ENCODE measurements around the gene TWNK.

The TWNK gene

DNA sequence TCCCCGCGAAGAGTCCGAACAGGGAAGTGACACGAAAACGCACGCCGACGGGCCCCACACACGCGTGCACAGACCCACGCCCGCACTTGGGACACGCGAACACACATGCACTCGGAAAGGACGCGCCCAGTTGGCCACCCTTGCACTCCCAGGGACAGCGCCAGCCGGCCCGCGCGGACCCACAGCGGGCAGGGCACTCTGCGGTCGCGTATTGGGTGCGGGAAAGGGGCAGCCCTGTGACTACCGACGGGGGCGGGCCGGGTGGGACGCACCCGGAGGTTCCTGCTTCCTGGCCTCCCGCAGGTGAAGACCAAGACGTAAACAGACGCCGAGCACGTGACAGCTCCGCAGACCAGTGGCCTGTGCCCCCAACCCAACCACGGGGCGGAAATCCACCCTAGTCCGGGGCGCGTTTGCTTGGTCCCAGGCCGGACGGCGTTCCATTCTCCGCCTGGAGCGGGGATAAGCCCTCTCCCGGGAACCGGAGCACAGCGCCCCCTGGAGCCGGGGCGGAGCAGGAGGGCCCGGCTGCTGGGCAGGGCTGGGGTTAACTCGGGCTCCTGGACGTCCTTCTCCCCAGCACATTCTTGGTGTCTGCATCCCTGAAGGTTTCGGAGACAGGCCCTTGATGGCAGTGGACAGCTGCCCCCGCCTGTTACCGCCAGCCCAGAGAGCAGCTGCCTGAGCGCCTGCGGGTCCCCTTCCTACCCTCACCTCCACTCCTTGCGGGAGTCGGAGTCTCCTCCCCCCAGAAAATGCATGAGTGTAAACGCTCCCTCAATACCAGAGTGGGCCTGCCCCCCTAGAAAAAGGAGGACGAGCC lies 10.2 kb downstream of the TWNK start:
- peak in 11 of 14 donors; percentile 65 to 91 (median 81) for DNase-seq

DNA sequence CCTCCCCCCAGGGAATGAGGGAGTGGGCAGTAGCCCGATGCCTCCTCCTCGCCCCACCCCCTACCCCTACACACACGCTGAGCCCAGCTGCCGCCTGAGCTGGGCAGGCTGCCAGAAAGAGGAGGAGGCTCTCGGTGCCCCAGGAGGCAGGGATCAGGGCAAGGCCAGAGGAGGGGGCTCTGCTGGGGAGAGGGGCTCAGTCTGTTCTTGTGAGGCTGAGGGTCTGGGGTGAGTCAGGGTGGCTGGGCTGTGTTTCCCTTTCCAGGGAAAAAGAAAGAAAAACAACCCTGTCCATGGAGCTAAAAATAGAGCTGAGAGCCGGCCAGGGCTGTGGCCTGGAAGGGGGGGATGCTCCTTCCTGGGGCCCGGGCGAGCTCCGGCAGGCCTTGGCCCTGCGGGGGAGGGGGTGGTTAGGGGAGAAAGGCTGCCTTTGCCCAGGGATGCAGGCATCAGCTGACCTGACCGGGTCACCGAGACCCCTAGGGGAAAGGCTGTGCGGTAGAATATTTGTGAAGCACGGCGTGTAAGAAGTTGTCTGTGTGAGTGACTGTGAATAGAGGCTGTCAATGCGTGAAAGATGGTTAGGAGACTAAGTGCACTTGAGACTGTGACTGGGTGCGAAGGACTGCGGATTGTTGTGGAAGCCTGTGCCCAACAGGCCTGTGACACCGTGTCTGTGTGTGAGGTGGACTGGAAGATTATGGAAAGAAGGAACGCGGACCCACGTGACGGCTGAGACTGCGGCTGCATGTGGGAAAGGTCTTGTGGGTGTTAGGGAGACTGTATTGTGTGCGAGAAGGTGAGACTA lies 11.0 kb downstream of the TWNK start:
- peak; percentile 56 to 96 (median 88) for DNase-seq

DNA sequence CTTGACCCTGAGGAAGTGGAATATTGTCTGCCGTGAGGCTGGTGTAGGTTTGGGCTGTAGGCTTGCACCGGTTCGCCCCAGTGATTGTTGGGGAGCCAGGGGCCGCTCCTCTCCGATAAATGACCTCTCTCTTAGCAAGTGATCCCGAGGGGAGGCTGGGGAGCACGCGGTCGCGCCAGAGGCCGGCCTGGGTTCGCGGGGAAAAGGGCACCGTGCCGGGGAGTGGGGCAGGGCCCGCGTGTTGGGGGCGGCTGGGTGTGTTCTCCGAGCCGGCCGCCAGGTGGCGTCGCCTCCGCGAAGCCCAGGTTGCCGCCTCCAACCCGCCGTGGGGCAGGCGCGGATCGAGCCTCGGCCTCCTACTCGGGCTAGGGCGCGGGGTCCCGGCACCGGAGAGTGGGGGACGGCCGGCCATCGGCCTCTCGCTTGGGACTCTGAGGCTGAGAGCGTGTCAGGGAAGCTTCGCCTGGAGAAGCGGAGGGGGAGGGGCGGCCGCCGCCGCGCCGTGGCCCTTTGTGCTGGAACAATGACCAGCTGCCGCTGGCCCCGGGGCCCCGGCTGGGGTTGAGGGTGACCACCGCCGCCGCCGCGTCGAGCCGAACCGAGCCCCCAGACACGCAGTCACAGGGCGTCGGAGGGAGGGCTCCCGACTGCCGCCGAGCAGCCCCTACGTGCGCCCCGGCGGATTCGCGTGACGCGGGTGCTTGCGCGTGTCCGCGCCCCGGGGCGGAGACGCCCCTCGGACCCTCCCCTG lies 11.8 kb downstream of the TWNK start:
- peak; percentile 19 to 94 (median 81) for DNase-seq

DNA sequence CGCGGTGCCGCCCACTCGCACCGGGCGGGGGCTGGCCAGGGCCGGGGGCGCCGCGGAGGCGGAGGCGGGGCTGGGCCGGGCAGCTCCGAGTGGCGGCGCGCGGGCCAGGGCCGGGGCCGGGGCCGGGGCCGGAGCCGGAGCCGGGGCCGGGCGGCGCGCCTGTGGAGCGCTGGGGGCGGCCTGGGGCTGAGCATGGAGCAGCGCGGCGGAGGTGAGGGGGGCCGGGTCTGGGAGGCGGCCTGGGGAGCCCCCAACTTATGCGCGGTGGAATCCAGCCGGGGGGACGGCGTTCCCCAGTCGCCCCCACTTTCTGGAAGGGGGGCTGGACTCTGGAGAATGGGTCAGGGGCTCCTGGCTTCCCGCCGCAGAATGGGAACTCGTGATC lies 12.4 kb downstream of the TWNK start, which contains the start of gene LZTS2:
Gene LZTS2, plus strand, starts transcription at position 67 of the 385 bp plus-strand sequence. CDS start 2,731 bp downstream, outside the sequence.
- DNase-seq: peak in 1 of 14 donors; percentile 63

DNA sequence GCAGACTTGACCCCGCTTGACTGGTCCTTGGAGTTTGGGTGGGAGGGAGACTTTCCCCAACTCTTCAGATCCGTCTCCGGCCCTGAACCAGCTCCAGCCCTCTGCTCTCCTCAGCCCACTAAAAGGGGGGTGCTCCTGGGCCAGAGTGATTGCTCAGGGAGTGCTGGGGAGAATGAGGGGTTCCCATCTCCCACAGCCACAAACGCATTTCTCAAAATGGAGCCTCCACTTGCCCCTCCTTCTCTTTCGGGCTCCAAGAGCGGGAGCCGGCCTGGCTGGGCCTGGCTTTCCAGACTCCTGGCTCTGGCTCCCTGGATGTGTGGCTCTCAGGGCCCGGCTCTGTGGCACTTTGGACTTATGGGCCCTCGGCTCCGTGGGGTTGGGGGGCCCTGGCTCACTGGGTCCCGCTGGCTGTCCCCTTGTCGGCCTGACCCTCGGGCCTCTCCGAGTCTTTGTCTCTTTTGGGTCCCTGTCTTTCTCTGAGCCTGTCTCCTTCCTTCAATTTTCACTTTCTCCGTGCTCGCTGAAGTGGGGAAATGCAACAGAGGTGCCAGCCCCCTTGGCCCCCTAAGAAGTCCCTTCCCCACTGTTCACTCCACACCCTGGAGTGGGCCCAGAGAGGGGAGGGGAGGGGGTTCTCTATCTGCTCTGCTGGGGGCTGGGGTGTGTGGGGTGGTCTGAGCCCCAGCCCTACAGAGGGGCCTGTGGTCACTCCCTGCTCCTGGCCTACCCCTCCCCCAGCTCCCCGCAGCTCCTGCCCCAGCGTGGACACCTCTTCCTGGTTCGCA lies 13.0 kb downstream of the TWNK start:
- DNase-seq: peak in 10 of 14 donors; percentile 34 to 79 (median 55)

DNA sequence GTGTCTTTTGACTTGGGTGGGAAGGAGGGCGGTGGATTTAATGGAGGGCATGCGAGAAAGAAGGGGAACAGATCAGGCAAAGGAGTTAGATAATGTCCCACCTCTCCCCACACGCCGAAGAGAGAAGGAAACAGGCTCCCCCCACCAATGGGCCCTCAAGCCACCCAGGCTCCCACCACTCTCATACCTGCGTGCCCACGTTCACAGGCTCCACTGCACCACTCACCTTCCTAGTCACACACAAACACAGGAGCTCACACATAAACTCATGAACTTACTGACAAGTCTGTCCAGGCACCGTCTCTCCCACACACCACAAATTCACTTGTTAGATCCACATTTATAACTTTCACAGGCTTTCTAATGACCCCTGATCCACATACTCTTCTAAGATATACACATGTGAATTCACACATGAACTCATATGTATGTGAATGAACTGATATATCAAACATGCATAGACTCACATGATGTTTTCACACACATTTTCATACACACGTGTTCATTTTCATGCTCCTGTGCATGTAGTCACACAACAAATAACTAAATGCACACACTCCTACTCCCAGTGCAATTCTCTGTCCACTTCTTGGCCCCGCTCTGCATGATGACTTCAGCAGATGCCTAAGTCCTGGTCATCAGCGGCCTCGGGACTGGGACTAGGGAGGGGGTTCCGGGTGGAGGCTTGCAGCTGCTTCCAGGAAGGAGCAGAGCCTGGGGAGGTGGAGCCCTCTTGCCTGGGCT lies 13.7 kb downstream of the TWNK start:
- DNase-seq: peak in 12 of 14 donors; percentile 7 to 93 (median 68)

DNA sequence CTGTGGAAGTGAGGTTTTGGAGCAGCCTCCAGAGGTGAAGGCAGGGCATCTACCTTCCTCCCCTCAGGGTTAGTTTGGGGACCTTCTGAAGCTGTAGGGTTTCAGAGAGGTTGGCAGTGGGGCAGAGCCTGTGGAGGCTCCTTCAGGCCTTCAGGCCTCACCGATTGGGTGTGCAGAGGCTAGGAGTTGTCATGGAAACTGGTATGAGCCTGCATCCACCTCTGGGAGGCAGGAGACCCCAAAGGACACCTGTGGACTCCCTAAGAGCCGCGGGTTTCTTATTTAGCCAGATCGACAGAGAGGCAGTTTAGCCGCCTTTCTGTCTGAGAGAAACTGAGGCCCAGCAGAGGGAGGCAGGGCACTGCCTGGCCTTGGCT lies 14.3 kb downstream of the TWNK start:
- peak in 1 of 14 donors; percentile 9 for DNase-seq

DNA sequence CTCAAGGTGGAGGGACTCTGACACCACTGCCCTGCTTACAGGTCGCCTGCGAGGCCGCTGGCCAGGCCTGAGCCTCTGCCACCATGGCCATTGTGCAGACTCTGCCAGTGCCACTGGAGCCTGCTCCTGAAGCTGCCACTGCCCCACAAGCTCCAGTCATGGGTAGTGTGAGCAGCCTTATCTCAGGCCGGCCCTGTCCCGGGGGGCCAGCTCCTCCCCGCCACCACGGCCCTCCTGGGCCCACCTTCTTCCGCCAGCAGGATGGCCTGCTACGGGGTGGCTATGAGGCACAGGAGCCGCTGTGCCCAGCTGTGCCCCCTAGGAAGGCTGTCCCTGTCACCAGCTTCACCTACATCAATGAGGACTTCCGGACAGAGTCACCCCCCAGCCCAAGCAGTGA lies 15.1 kb downstream of the TWNK start:
- no peak for DNase-seq

DNA sequence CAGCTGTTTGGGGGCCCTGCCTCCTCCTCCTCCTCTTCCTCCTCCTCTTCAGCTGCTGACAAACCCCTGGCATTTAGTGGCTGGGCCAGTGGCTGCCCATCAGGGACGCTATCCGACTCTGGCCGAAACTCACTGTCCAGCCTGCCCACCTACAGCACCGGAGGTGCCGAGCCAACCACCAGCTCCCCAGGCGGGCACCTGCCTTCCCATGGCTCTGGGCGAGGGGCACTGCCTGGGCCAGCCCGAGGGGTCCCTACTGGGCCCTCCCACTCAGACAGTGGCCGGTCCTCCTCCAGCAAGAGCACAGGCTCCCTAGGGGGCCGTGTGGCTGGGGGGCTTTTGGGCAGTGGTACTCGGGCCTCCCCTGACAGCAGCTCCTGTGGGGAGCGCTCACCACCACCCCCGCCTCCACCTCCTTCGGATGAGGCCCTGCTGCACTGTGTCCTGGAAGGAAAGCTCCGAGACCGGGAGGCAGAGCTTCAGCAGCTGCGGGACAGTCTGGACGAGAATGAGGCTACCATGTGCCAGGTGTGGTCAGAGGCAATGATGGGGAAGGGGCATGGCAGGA lies 16.4 kb downstream of the TWNK start:
- no peak for DNase-seq

DNA sequence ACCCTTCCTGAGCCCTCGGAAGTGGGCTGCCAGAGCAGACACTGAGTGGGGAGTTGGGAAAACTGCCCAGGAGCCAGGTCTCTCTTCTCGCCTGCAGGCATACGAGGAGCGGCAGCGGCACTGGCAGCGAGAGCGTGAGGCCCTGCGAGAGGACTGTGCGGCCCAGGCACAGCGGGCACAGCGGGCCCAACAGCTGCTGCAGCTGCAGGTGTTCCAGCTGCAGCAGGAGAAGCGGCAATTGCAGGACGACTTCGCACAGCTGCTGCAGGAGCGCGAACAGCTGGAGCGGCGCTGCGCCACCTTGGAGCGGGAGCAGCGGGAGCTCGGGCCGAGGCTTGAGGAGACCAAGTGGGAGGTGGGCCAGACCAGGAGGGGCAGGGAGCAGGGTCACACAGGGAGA lies 18.0 kb downstream of the TWNK start:
- no peak for DNase-seq

DNA sequence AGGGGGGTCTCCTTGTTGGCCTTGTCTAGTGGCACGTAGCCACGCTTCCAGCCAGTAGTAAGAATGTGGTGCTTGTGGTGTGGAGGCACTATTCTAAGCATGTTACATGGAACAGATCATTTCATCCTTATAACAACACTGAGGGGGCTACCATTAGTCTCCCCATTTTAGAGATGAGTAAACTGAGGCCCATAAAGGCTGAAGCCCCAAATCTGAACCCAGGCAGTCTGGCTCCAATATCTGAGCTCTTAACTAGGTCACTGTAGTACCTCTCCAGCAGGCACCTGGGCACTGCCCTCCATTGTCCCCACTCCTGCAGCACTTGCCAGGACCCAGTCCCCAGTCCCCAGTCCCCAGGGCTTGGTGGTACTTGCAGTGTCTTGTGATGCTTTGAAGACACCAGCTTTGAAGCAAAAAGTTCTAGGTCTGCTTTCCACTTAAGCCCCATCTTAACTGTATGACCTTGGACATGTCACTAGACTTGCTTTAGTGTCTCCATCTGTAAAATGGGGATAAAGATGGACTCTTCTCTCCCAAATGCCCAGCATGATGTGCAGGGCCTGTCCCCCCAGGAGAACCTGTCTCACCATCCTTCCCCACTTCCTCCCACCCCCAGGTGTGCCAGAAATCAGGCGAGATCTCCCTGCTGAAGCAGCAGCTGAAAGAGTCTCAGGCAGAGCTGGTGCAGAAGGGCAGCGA lies 18.7 kb downstream of the TWNK start:
- DNase-seq: no peak

DNA sequence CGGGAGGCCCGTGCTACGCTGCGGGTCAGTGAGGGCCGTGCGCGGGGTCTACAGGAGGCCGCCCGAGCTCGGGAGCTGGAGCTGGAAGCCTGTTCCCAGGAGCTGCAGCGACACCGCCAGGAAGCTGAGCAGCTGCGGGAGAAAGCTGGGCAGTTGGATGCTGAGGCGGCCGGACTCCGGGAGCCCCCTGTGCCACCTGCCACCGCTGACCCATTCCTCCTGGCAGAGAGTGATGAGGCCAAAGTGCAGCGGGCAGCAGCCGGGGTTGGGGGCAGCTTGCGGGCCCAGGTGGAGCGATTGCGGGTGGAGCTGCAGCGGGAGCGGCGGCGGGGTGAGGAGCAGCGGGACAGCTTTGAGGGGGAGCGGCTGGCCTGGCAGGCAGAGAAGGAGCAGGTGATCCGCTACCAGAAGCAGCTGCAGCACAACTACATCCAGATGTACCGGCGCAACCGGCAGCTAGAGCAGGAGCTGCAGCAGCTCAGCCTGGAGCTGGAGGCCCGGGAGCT lies 19.3 kb downstream of the TWNK start:
- DNase-seq: peak in 9 of 14 donors; percentile 18 to 61 (median 39)

DNA sequence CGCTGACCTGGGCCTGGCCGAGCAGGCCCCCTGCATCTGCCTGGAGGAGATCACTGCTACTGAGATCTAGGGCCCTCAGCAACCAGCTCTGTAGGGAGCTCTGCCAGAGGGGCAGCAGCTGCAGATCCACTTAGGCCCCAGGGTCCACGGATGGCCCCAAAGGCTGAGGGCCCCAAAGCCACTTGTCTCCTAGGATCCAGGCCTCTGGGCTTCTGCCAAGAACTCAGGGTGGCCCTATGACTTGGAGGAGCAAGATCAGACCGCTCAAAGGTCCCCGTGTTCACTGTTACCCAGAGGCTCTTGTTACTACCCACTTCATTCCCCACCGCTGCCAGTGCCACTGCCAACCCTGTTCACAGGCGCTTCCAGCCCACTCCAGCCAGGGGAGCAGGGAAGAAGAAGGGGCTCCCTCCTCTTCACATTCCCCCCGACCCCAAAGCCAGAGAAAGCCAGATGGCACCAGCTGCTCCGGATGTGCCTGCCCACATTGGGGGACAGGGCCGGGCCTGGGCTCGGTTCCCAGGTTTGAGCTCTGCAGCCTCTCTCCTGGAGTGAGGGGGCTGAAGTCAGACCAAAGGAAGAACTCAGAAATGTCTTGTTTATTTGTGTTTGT lies 19.9 kb downstream of the TWNK start:
- DNase-seq: peak in 7 of 14 donors; percentile 32 to 60 (median 54)

DNA sequence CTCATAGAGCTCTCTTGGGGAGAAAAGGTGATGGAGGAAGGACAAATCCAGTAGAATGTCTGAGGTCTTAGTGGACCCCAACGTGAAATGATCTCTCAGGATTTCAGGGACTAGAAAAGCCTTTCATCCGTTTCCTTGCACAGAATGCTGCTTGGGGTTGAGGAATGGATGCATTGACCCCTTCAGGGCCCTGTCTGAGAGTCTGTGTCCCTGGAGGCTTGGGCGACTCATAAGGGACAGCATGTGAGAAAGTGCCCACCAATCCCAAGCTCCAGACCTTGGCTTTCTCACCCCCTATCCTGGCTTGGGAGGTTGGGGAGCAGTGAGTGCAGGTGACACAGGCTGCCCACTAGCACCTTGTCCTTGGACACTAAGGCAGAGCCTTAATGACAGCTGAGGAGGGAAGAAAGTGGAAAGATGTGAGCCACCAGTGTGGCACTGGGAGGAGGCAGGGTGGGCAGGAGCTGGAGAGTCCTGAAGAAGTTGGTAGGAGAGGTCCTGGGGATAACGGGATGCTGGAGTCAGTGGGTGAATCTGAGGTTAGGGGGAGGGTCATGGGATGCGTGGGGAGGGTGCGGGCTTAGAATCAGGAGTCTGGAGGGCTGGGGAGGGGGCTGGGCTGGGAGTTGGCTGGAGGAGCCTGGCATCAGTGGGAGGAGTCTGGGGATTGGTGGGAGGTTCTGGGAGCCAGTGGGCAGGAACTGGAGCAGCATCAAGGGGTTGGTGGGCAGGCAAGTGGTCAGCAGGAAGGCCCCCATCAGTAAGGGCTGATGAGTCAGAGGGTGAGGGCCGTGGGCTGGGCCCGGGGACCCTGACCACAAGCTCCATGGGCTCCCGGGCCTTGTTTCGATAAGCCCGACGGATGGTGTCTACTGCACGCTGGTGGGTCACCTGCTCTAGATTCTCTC lies 20.8 kb downstream of the TWNK start:
- DNase-seq: peak in 6 of 14 donors; percentile 48 to 75 (median 72)

DNA sequence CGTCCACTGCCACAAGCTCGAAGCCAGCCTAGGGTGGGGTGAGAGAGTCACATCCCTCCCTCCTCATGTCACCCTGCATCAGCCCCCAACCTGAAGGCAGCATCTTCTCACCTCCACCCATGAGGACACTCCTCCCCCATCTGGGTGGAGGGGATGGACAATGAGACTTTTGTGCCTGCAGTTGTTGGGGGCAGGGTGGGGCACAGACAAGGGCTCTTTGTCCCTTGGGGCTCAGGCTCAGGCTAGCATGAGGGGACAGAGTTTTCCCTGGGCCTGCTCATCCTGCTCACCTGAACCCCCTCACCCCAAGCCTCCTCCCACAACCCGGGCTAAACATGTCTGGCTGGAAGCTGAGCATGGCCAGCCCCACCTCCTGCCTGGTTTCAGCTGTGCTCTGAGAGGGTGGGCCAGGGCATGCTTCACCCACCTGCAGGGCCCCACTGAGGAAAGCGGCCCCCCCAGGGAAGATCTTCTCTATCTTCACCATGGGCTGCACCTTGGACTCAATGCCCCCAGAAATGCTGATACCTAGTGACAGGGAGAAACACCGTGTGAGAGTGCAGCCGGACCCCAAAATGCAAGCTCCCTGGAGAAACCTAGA lies 21.6 kb downstream of the TWNK start:
- DNase-seq: peak in 11 of 14 donors; percentile 8 to 82 (median 65)

DNA sequence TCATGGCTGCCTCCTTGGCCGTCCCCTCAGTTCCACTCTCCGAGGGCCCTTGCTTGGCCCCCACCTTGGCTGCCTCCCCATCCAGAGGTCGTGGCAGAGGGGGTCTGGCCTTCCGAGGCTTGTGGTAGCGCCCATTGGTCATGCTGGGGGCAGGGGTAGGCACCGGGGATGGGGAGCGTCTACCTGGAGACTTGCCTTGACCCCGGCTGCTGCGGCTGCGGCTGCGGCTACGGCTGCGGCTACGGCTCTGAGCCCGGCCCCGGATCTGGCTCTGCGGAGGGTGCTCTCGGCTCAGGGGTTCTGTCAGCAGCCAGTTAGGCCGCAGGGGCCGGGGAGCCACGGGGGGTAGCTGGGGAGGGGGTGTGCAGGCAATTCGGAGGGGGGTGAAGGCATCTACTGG lies 23.0 kb downstream of the TWNK start:
- DNase-seq: no peak

DNA sequence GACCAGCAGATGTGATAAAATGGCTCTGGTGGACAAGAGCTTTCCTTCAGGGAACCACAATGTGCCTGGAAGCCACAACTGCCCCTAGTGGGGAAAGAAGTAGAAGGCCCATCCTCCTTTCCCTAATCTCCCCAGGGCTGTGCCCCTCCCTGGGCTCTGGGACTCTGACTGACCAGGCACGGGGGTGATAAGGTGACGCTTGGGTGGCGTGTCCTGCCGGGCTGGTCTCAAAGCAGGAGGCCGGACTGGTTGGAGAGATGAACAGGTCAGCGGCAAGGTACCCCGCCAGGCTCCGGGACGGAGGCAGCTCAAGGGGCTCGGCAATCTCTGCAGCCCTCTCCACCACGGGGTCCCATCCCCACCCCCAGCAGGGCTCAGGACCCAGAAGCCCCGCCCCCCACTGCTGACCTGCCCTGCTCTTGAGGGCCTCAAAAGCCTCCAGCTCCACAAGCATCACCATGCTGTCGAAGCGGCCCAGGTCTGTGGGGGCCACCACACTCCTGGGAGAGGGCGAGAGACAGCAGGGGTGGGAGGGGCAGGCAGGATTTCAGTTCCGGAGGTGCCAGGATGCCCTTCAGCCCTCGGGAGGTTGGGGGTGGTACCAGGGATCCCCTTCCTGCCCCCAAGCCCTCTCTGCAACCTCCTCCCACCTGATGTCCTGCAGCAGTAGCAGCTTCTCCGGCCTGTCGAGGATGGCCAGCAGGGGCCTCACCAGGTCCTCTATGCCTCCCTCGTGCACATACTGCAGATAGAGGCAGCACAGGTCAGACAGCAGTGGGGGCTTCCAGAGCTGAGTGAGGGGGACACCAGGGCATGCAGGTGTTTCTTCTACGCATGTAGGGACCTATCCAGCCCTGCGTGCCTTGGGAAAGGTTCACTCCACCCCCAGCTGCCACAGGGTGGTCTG lies 24.4 kb downstream of the TWNK start:
- DNase-seq: peak in 2 of 14 donors; percentile 32 to 61
